GM11168 (cell line): ENCODE measurements around the gene DPEP3.
"Not testable (repeated sequence)": the region's sequence is repeated elsewhere in the genome, so short reads cannot be mapped to it uniquely, and the experiment has no call there.

ENCODE experiments used
- in situ Hi-C: fragments of 300-500 bp; cut with MboI; formaldehyde crosslinking; loops from one replicate; pipeline ENCODE4 v1.12.0; 2022; ENCODE audit warnings: low sequenced_read_pairs; ENCODE audit not compliant: unreplicated experiment

DPEP3 gene

DNA sequence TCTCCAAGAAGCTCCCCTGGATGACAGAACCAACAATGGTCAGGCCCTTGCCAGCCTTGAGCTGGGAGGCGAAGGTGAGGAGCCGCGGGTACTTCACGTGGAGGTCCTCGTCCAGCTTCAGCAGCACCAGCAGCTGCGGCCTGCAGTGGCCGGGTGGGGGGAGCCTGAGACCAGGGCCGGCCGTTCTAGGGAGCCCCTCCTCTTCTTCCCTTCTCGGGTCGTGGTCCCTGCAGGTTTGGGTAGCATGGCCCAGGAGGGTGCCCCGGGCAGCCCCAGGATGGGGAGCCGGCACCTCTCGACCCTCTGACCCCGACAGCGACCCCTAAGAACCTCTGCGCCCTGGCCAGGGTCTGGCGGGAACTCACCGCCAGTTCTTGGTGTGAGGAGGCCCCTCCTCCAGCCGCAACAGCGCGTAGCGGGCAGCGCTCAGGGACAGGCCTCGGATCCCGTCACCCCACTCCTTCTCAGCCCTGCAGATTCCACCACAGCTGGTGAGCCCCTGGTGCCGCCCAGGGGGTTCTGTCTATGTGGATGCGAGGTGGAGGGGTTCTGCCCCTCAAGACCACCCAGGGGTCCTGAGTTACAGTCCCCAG is 33.2 kb downstream of the DPEP3 start:
- in situ Hi-C loops = no loop called here

DNA sequence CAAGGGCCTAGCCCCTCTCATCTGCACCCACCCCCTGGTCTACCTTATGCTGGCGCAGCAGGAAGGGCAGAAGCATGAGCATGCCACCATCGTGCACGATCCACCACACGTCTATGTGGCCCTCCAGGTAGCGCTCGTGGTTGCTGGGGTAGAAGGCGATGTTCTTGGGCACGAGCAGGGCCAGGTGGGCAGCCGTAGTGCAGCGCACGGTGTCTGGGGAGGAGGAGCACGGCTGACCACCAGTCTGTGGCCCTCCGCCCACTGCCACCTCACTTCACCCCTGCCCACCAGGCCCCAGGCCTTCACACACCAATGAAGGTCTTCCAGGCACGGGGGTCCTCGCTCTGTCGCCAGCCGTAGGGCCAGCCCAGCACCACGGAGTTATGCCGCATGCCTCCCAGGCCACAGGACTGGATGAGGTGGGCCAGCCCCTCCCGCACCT is 34.1 kb downstream of the DPEP3 start:
- in situ Hi-C loops = no loop called here

DNA sequence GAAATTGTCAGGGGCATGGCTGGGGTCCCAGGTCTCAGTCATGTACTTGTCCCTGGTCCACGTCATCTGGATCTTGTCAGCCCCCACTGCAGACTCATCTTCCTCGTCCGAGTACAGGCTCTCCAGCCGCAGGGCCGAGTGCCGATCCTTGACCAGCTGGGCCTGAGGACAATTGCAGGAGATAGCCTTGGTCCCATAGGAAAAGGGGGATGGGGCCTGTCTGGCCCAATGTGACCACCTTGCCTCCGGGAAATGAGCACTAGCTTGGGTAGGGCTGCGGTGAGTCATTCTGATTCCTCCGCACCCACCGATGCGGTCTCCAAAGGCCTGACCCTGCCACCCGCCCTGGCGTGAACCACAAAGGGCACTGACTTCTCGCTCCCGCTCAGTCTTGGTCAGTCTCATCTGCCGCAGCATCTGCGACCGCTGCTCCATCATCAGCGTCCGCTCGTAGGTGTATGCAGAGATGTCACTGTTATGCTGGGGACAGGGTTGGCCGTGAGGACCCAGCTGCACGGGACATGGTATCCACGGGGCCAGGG is 34.8 kb downstream of the DPEP3 start:
- in situ Hi-C loops = no loop called here

DNA sequence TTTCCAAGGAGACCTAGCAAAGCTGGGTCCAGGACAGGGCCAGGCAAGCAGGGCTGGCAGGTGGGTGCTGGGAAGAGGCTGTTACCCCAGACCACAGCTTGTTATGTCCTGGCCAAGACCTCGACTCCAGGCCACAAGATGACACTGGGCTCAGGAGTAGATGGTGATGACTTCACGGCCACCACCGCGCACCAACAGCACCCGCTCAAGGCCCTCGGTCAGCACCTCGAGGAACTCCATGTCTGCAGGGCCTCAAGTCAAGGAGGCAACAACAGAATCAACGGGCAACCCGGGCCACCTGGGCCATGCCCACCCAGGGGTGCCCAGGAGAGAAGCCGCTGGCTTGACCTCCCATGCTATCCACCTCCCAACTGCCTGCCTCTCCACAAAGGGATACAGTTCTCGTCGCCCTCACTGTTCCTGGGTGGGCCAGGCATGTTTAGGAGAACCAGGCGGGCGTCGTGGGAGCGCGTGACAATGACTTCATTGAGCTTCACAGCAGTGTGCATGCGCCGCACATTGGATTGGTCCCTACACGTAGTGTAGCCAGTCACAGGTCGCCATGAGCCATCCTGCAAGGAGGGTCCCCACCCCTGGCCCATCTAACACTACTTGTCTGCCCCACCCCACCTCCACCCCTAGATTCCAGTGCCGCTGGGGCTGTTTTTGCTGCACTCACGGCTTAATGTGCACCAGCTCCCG is 35.5 kb downstream of the DPEP3 start:
- in situ Hi-C loops = no loop called here

GRCh38 chr16:67943619-67944504 is 36.4 kb downstream of the DPEP3 start, which contains the start of gene LCAT:
LCAT (minus strand) TSS chr16:67944120; CDS start chr16:67944101, 19 bp downstream.
- in situ Hi-C loops = no loop called here

DNA sequence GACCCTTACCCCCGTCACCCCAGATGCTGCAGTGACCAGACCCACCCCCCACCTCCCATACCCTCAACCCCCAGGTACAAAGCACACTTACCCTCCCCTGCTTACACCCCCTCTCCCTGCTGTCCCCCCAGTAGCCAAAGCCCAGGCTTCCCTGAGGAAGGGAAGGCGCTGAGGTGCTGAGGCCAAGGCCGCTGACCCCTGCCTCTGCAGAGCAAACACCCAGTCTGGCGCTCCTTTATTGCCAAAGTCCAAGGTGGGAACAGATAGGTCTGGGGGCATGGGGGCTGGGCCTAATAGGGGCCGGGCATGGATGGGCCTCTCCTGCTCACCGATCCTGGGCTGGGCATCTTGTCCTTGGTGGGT is 37.1 kb downstream of the DPEP3 start:
- in situ Hi-C loops = no loop called here

- in situ Hi-C loops = no loop called here
Measured at GRCh38 chr16:67942510-67943255, 37.6 kb downstream of the DPEP3 start.

DNA sequence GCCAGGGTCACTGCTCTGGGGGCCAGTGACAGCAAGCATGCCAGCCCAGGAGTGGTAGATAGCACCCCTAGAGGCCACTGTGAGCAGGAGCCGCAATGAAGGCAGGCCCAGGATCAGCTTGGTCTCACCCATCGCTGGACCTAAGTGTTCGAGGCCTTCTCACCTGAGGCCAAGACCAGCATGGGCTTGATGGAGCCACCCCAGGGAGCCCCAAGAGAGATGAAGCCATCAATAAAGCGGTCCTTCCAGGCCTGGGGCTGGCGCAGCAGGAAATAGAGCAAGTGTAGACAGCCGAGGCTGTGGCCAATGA is 38.1 kb downstream of the DPEP3 start:
- in situ Hi-C loops = no loop called here

- in situ Hi-C loops = no loop called here
Measured at GRCh38 chr16:67941469-67942199, 38.7 kb downstream of the DPEP3 start.

- in situ Hi-C loops = no loop called here
Measured at GRCh38 chr16:67940446-67941089, 39.7 kb downstream of the DPEP3 start.

- in situ Hi-C loops = no loop called here
Measured at GRCh38 chr16:67939507-67940445, 40.5 kb downstream of the DPEP3 start.

GRCh38 chr16:67937713-67938112 is 42.6 kb downstream of the DPEP3 start:
- in situ Hi-C loops = not testable (repeated sequence)

GRCh38 chr16:67936880-67937605 is 43.3 kb downstream of the DPEP3 start:
- in situ Hi-C loops = no loop called here

GRCh38 chr16:67936124-67936879 is 44.0 kb downstream of the DPEP3 start, which contains the start of gene PSMB10:
PSMB10 (minus strand) TSS chr16:67936850; CDS start chr16:67936749, 101 bp downstream.
- in situ Hi-C loops = no loop called here

- in situ Hi-C loops = no loop called here
Measured at GRCh38 chr16:67935402-67936123, 44.7 kb downstream of the DPEP3 start.

- in situ Hi-C loops = no loop called here
Measured at GRCh38 chr16:67935101-67935401, 45.2 kb downstream of the DPEP3 start.
